OCI-LY1 (cell line): ENCODE data around the gene CARD19.

ENCODE experiments used
- H2AFZ ChIP-seq: fragments of 200-600 bp; sonication (generic), shearing (Covaris generic); 2 replicates; pipeline ENCODE4 v1.6.0; 2014; ENCODE audit warnings: antibody characterized with exemption, mild to moderate bottlenecking, low read length
- H3F3A ChIP-seq: fragments of 200-600 bp; sonication (generic), shearing (Covaris generic); 2 replicates; pipeline ENCODE4 v1.6.0; 2014; ENCODE audit warnings: mild to moderate bottlenecking, antibody characterized with exemption, low read length, moderate library complexity; ENCODE audit not compliant: insufficient read depth
- H3K27ac ChIP-seq: fragments of 200-600 bp; sonication (generic); 2 replicates; pipeline ENCODE4 v1.5.1; 2014; ENCODE audit warnings: low read length, mixed run types, mild to moderate bottlenecking, low read depth; ENCODE audit not compliant: poor library complexity, severe bottlenecking
- H3K27me3 ChIP-seq: fragments of 200-600 bp; sonication (generic); 2 replicates; pipeline ENCODE4 v1.6.0; 2014; ENCODE audit warnings: antibody characterized with exemption, mild to moderate bottlenecking, low read length, moderate library complexity; ENCODE audit not compliant: insufficient read depth
- H3K36me3 ChIP-seq: fragments of 200-600 bp; sonication (generic); 2 replicates; pipeline ENCODE4 v1.6.1; 2014; ENCODE audit warnings: mild to moderate bottlenecking, antibody characterized with exemption, low read length, moderate library complexity, mixed read lengths; ENCODE audit not compliant: insufficient read depth
- H3K4me1 ChIP-seq: fragments of 200-600 bp; sonication (generic); 2 replicates; pipeline ENCODE4 v1.5.1; 2014; ENCODE audit warnings: mild to moderate bottlenecking, low read length, moderate library complexity; ENCODE audit not compliant: insufficient read depth, severe bottlenecking
- H3K4me2 ChIP-seq: fragments of 200-600 bp; sonication (generic), shearing (Covaris generic); 2 replicates; pipeline ENCODE4 v1.6.1; 2014; ENCODE audit warnings: low read length
- H3K4me3 ChIP-seq: fragments of 200-600 bp; sonication (generic); 2 replicates; pipeline ENCODE4 v1.5.1; 2014; ENCODE audit warnings: low read length, low read depth, mild to moderate bottlenecking, mixed read lengths; ENCODE audit not compliant: poor library complexity, severe bottlenecking
- H3K79me2 ChIP-seq: fragments of 200-600 bp; shearing (Covaris generic); 2 replicates; pipeline ENCODE4 v1.6.1; 2016; ENCODE audit warnings: mixed run types, low read length, mixed read lengths; ENCODE audit not compliant: insufficient read depth
- H3K9ac ChIP-seq: fragments of 200-600 bp; sonication (generic), shearing (Covaris generic); 2 replicates; pipeline ENCODE4 v1.6.1; 2014; ENCODE audit warnings: mild to moderate bottlenecking, low read length, mixed read lengths
- H3K9me2 ChIP-seq: fragments of 200-600 bp; sonication (generic), shearing (Covaris generic); 2 replicates; pipeline ENCODE4 v1.6.1; 2014; ENCODE audit warnings: low read depth, mild to moderate bottlenecking, low read length, mixed read lengths
- H3K9me3 ChIP-seq: fragments of 200-600 bp; shearing (Covaris generic); 2 replicates; pipeline ENCODE4 v1.6.1; 2014; ENCODE audit warnings: low read length, mixed read lengths
- H4K20me1 ChIP-seq: fragments of 200-600 bp; sonication (generic), shearing (Covaris generic); 2 replicates; pipeline ENCODE4 v1.6.0; 2016; ENCODE audit warnings: mild to moderate bottlenecking, low read length; ENCODE audit not compliant: insufficient read depth
- CTCF ChIP-seq: fragments of 200-600 bp; sonication (generic), shearing (Covaris generic); IDR thresholded peaks from 2 replicates; pipeline ENCODE4 v1.5.1; 2017; ENCODE audit warnings: mild to moderate bottlenecking, antibody characterized with exemption, low read length, moderate library complexity, mixed read lengths
- EZH2 ChIP-seq: fragments of 200-600 bp; sonication (generic), shearing (Covaris generic); IDR thresholded peaks from 2 replicates; pipeline ENCODE4 v1.8.0; 2017; ENCODE audit warnings: borderline replicate concordance, mixed run types, mild to moderate bottlenecking, antibody characterized with exemption, low read length, moderate library complexity, mixed read lengths

The CARD19 gene

DNA sequence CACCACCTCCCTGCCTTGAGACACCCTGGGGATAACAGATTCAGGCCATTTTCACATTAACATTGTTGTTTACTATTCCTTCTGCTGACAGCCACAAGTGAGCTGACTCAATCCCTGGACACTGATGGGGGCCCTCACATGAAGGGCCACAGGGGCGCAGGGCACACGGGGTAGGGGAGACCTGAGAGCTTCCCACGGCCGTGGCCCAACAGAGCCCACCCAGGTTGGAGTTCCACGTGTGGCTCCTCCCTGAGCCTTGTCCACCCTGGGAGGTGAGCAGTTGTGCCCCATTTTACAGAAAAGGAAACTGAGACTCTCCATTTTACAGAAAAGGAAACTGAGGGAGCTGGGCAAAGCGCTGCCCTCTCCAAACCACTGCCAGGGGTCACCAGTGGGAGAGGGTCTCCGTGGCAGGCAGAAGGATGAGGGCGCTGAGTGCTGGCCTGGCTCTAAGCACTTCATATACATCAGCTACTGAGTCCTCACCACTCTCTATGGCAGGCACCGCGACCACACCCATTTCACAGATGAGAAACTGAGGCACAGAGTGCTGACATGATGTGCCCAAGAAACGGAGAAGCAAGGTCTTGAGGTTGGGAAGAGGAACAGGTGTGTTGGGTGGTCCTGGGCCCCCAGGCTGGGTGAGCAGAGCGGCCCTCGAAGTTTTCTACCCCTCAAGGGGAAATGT, 35.7 kb downstream of the CARD19 start:
- no peaks in the 10 kb centered on the region for H3F3A ChIP-seq
- no peaks in the 10 kb centered on the region for H3K9me2 ChIP-seq
- H3K4me1 ChIP-seq: peaks cover 65% of the 10 kb centered on the region
- no peak overlapping the region for H2AFZ ChIP-seq
- H3K4me2 ChIP-seq: peak overlapping the region; percentile 97; the same call in 1 of the 2 replicates
- TF ChIP-seq CTCF: no peak
- H3K9me3 ChIP-seq: no peaks in the 10 kb centered on the region
- H3K36me3 ChIP-seq: no peaks in the 10 kb centered on the region
- peak overlapping the region; percentile 22; the same call in 1 of the 2 replicates for H3K9ac ChIP-seq
- H4K20me1 ChIP-seq: no peaks in the 10 kb centered on the region
- H3K4me3 ChIP-seq: peak overlapping the region; percentile 91
- peak overlapping the region; percentile 43 for H3K27ac ChIP-seq
- H3K79me2 ChIP-seq: no peaks in the 10 kb centered on the region
- no peaks in the 10 kb centered on the region for H3K27me3 ChIP-seq

DNA sequence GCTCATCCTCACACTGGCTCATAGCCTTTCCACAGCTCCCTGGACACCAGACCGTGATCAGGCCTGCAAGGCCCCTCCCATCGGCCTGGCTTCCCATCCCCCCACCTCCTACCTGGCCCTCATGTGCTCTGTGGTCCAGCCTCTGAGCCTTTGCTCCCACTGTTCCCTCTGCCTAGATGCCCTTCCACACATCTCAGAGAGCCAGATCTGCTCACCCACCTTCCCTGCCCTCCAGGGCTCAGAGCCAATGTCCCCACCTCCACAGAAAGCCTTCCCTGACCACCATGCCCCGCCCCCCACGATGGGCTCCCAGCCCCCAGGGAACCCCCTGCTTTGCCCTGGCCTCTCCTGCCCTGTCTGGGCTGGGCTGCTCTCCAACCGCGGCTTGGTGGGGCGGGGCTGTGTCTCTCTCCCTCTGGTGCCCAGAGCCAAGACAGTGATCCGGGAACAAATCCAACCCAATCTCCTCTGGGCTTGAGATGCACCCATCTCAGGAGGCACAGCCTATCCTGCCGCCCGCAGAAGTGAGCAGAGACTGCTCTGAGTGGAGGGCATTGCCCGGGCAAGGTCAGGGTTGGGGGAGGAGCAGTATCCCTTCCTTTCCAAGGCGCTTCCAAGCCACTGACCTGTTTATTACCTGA, 36.4 kb downstream of the CARD19 start:
- H4K20me1 ChIP-seq: no peaks in the 10 kb centered on the region
- no peaks in the 10 kb centered on the region for H3F3A ChIP-seq
- no peaks in the 10 kb centered on the region for H3K27me3 ChIP-seq
- peak overlapping the region; percentile 91 for H3K4me3 ChIP-seq
- H3K9me2 ChIP-seq: no peaks in the 10 kb centered on the region
- TF ChIP-seq EZH2 (no peak), CTCF (no peak)
- peak overlapping the region; percentile 97 for H3K4me2 ChIP-seq
- H3K4me1 ChIP-seq: peaks cover 61% of the 10 kb centered on the region
- no peaks in the 10 kb centered on the region for H3K9me3 ChIP-seq
- H3K27ac ChIP-seq: no peak overlapping the region
- no peak overlapping the region for H2AFZ ChIP-seq
- peak overlapping the region; percentile 86; the same call in 1 of the 2 replicates for H3K9ac ChIP-seq
- no peaks in the 10 kb centered on the region for H3K36me3 ChIP-seq
- H3K79me2 ChIP-seq: no peaks in the 10 kb centered on the region

DNA sequence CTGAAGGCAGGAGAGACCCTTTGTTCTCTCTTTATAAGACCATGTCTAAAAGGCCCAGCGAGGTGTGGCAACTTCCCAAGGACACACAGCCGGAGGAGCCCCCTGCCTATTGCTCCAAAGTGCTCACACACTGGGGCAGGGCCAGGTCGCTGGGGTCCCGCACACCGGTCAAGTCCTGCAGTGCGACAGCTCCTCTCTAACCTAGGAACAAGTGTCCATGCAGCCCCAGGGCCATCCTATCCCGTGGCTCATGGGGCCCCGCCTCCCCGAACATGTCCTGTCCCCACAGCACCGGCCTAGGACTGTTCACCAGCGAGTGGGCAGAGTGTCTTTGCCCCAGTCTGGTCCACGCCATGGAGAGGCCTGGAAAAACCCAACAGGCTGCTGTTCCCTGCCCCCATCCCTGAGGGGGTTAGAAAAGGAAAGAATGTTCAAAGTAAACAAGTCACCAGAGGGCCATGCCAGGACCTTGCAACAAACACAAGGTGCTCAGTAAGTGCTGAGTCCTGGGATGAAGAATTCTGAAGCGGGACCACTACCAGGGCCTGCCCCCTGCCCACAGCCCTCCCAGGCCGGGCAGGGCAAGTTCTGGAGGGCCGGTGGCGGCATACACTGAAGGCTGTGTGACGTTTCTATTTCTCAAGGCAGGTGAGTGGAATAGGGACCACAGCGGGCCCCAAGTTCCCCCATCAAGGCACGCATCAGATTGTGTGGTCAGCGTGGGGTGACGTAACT, 37.1 kb downstream of the CARD19 start:
- Histone ChIP-seq H3K9me2 (no peaks in the 10 kb centered on the region), H3K27me3 (no peaks in the 10 kb centered on the region), H3K4me1 (peaks cover 61% of the 10 kb centered on the region), H4K20me1 (no peaks in the 10 kb centered on the region), H3K36me3 (no peaks in the 10 kb centered on the region), H3K9me3 (no peaks in the 10 kb centered on the region), H3K9ac (peak overlapping the region; percentile 86), H3F3A (no peaks in the 10 kb centered on the region), H2AFZ (no peak overlapping the region), H3K4me2 (peak overlapping the region; percentile 97), H3K79me2 (no peaks in the 10 kb centered on the region), H3K27ac (peak overlapping the region; percentile 52), H3K4me3 (peak overlapping the region; percentile 91)
- TF ChIP-seq CTCF (no peak), EZH2 (no peak)
